ENCODE measurements around the gene PIP5K1A.

The PIP5K1A gene

GRCh38 chr1:151288502-151288901 lies 90.2 kb downstream of the PIP5K1A start:
- DNase-seq (ENCODE audit: low read depth in 4 of 4, low spot score in 1 of 4): no peak

GRCh38 chr1:151289080-151289935 lies 91.0 kb downstream of the PIP5K1A start:
- DNase-seq (ENCODE audit: low read depth in 4 of 4, low spot score in 1 of 4): no peak

DNA sequence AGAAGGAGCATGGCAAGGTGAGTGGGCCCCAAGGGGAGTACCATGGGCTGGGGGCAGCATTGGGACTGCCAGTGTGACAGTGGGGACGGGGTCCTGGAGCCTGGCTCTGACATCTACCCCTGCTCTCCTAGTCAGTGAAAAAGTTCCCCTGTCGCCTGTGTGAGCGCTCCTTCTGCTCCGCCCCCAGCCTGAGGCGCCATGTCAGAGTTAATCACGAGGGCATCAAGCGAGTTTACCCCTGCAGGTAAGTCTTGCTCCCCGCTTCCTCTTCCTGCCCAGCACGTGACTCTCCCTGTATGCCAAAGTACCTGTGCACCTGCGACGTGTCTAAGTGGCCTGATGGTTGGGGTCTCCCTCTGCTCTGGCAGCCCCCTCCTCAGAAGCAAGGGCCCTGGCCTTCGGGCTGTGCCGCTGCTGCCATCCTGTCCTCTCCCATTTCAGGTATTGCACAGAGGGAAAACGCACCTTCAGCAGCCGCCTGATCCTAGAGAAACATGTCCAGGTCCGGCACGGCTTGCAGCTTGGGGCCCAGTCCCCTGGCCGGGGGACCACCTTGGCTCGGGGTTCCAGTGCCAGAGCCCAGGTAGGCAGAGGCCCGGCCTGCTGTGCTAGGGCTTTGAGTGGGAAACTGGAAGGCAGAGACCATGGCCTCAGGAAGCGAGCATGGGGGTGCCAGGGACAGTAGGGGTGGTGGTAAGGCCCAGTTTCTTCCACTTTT lies 91.8 kb downstream of the PIP5K1A start:
- no peak for DNase-seq (ENCODE audit: low read depth in 4 of 4, low spot score in 1 of 4)

GRCh38 chr1:151290709-151291303 lies 92.5 kb downstream of the PIP5K1A start:
- no peak for DNase-seq (ENCODE audit: low read depth in 4 of 4, low spot score in 1 of 4)

DNA sequence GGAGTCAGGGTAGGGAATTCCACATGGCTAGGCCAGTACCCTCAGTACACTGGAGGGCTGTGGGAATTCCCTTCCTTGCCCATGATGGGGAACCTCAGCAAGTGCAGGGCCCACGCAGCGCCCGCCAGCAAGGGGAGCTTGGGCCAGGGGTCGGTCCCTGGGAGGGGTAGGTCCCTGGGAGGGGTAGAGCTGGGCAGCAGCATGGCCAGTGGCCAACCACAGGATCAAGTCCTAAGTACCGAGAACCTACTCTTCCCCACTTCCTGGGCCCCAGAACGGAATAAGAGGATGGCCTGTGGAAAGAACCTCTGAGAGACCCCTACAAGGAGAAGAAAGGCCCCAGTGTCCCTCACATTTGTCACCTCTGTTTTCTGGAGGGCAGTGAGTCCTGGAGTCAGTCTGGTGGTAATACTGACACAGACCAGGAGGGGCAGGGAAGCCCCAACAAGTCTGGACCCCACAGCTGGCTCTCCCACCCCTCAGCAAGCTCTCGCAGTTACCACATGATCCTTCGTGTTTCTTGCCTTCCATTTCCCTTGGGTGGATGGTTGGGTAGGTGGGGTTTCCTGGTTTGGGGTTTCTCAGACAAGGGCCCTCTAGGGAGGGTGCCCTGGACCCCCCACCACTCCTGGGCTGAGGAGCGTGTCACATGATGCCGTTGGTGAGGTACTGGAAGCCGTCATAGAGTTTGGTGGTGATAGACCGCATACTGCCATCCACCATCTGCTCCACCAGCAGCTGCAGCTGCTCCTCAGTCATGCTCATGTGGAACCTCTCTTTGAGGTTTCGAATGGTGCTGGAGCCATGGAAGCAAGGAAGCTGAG lies 94.1 kb downstream of the PIP5K1A start:
- DNase-seq (ENCODE audit: low read depth in 4 of 4, low spot score in 1 of 4): no peak

DNA sequence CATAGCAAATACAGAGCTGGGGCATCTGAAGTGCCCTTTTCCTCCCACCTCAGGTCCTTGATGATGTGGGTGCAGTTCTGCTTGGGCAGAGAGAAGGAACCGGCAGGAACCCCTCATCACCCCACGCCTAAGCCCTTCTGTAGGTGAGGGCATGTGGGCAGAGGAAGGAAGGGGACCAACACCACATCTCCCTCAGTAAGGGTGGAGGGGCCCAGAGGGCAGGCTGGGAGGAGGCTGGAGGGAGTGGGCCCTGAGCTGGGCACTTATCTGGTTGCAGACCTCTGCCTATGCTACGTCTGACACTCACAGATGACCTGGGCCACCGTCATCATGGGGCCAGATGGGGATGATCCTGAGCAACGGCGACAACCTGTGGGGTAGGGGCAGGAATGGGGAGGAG lies 94.7 kb downstream of the PIP5K1A start:
- no peak for DNase-seq (ENCODE audit: low read depth in 4 of 4, low spot score in 1 of 4)

- DNase-seq (ENCODE audit: low read depth in 4 of 4, low spot score in 1 of 4): no peak
These were observed 96.5 kb downstream of the PIP5K1A start for GRCh38 chr1:151294742-151295462.
